SU-DHL-6 (cell line): ENCODE data around the gene DEPDC1B.

Experiments used
- EZH2phosphoT487 ChIP-seq: fragments of 200-600 bp; sonication (generic), shearing (Covaris generic); conservative IDR thresholded peaks from 2 replicates; pipeline ENCODE4 v1.6.1; 2018; ENCODE audit warnings: mild to moderate bottlenecking, antibody characterized with exemption, low read length, moderate library complexity, mixed read lengths
- TF ChIP-seq, protein P1 (sequence below): fragments of 200-600 bp; sonication (generic); IDR thresholded peaks from one replicate; pipeline ENCODE4 v1.5.1; 2017; ENCODE audit warnings: antibody characterized with exemption, mild to moderate bottlenecking, low read length, moderate library complexity; ENCODE audit not compliant: insufficient read depth, poor library complexity, severe bottlenecking

DNA sequence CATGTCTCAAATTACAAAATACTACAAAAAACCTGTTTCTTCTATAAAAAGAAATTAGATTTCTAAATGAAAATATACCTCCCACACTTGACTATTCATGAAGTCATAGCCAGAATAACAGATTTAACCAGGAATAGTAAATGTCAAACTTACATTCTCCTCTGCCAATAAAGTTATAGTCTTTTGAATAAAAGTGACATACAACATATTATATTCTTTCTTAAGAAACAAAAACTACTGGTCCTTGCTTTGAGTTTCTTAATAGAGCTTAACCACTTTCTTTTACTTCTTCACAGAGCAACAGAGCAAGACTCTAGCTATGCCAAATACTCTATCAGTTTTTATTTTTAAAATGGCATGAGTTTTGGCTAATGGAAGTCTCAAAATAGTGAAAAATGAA, 61.7 kb downstream of the DEPDC1B start:
- TF ChIP-seq, protein P1, sequence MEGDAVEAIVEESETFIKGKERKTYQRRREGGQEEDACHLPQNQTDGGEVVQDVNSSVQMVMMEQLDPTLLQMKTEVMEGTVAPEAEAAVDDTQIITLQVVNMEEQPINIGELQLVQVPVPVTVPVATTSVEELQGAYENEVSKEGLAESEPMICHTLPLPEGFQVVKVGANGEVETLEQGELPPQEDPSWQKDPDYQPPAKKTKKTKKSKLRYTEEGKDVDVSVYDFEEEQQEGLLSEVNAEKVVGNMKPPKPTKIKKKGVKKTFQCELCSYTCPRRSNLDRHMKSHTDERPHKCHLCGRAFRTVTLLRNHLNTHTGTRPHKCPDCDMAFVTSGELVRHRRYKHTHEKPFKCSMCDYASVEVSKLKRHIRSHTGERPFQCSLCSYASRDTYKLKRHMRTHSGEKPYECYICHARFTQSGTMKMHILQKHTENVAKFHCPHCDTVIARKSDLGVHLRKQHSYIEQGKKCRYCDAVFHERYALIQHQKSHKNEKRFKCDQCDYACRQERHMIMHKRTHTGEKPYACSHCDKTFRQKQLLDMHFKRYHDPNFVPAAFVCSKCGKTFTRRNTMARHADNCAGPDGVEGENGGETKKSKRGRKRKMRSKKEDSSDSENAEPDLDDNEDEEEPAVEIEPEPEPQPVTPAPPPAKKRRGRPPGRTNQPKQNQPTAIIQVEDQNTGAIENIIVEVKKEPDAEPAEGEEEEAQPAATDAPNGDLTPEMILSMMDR: no peak
- TF ChIP-seq EZH2phosphoT487: no peak
